Small intestine (tissue), 7 donors: ENCODE data around the gene PIAS4. TPM values are rescaled to one million over a fixed set of nuclear protein-coding genes. Genes with fewer than 3 reads are reported as not detected.
A peak's percentile ranks its signal among the peaks of the same experiment; 100 is the strongest.
"Not testable (repeated sequence)": the region's sequence is repeated elsewhere in the genome, so short reads cannot be mapped to it uniquely, and the experiment has no call there.

Experiments used
- DNase-seq, 2 donors: peaks; one replicate each; pipeline versions ENCODE4 v3.0.0 to v3.0.0-alpha.2; 2013
- FAIRE-seq: peaks from 2 replicates; lab custom pipeline; 2012; peaks lifted over from hg19 to GRCh38; lab: Jason Lieb, UNC
- H3K27ac ChIP-seq, 3 donors: one replicate each; pipeline ENCODE4 v1.5.1; 2013; ENCODE audit warnings: low read length in 2 of 3, mild to moderate bottlenecking in 2 of 3, control low read depth in 1 of 3, inconsistent platforms in 1 of 3, low read depth in 1 of 3, moderate library complexity in 1 of 3
- H3K27me3 ChIP-seq, 3 donors: one replicate each; pipeline ENCODE4 v1.6.1; 2013; ENCODE audit warnings: low read length in 3 of 3, inconsistent platforms in 1 of 3; ENCODE audit not compliant: control insufficient read depth in 3 of 3, insufficient read depth in 3 of 3
- H3K36me3 ChIP-seq, 3 donors: one replicate each; pipeline ENCODE4 v1.6.1; 2013; ENCODE audit warnings: low read length in 3 of 3, inconsistent platforms in 1 of 3, low read depth in 1 of 3, mild to moderate bottlenecking in 1 of 3, moderate library complexity in 1 of 3; ENCODE audit not compliant: control insufficient read depth in 3 of 3, insufficient read depth in 2 of 3
- H3K4me1 ChIP-seq, 3 donors: one replicate each; pipeline ENCODE4 v1.6.1; 2013; ENCODE audit warnings: low read length in 2 of 3, inconsistent platforms in 1 of 3, low read depth in 1 of 3, mild to moderate bottlenecking in 1 of 3, moderate library complexity in 1 of 3; ENCODE audit not compliant: control insufficient read depth in 3 of 3, insufficient read depth in 2 of 3
- H3K4me3 ChIP-seq, 3 donors: one replicate each; pipeline ENCODE4 v1.5.1; 2013; ENCODE audit warnings: low read length in 3 of 3, control low read depth in 1 of 3, inconsistent platforms in 1 of 3, low read depth in 1 of 3, mild to moderate bottlenecking in 1 of 3, moderate library complexity in 1 of 3
- H3K9me3 ChIP-seq, 2 donors: one replicate each; pipeline ENCODE4 v1.6.1; 2013; ENCODE audit warnings: low read depth in 1 of 2, low read length in 1 of 2; ENCODE audit not compliant: control insufficient read depth in 2 of 2, insufficient read depth in 1 of 2
- whole genome bisulfite sequencing, 3 donors: extraction: QIAGEN DNeasy Blood & Tissue Kit; methylation state at CpG; one replicate each; pipeline ENCODE4 v1.1.7; 2013; 5-methylcytosine and 5-hydroxymethylcytosine counted together
- polyA plus RNA-seq, 4 donors: library from polyadenylated mRNA; stranded (reverse) in 3 of 4; unstranded in 1 of 4; fragments of 200-250 nt in 3 of 4; fragments of 120-200 nt in 1 of 4; gene quantifications; one replicate each; pipeline versions ENCODE4 v1.2.1 to v1.2.3, GENCODE V29; 2013
- donor health status: healthy with polysubstance abuse.
- donor health status: control.
- donor health status: control.
- donor health status: Bipolar disorder and iron deficiency.
- donor health status: healthy.

The PIAS4 gene
- polyA plus RNA-seq, 4 donors, result 10.8 to 30.4 (median 13.1) TPM

- 97% methylated on average over 9 of the region's 9 CpGs for WGBS, 3 donors
- H3K4me3 ChIP-seq, H3K27me3 ChIP-seq, DNase-seq, H3K27ac ChIP-seq, FAIRE-seq, H3K9me3 ChIP-seq: not testable (repeated sequence)
- Histone ChIP-seq H3K4me1 (peaks cover 5 to 25% (median 9%) of the 10 kb centered on the region in 3 donors), H3K36me3 (peaks cover 0 to 15% (median 0%) of the 10 kb centered on the region in 3 donors)
Measured at GRCh38 chr19:4005436-4005835, 2.1 kb upstream of the PIAS4 start.

- H3K4me1 ChIP-seq, result peaks cover 5 to 45% (median 9%) of the 10 kb centered on the region in 3 donors
- 1% methylated on average over 25 to 55 of the region's 55 CpGs for WGBS, 3 donors
- DNase-seq, result peak; percentile 15 to 49
- no peak for FAIRE-seq
- H3K27ac ChIP-seq, result peak overlapping the region in 1 of 3 donors; percentile 45
- H3K4me3 ChIP-seq, result peak overlapping the region; percentile 60 to 96 (median 91)
- H3K9me3 ChIP-seq, result no peaks in the 10 kb centered on the region
- peaks cover 0 to 37% (median 2%) of the 10 kb centered on the region in 3 donors for H3K36me3 ChIP-seq
- no peaks in the 10 kb centered on the region for H3K27me3 ChIP-seq
Measured at GRCh38 chr19:4007836-4008539, 452 bp downstream of the PIAS4 start.

GRCh38 chr19:4009990-4010807, 2.7 kb downstream of the PIAS4 start:
- WGBS, 3 donors, result 59 to 73% (median 67%) methylated on average over 24 of the region's 24 CpGs
- no peak overlapping the region for H3K4me3 ChIP-seq
- peaks cover 5 to 48% (median 9%) of the 10 kb centered on the region in 3 donors for H3K4me1 ChIP-seq
- H3K36me3 ChIP-seq, result peaks cover 3 to 59% (median 4%) of the 10 kb centered on the region in 3 donors
- FAIRE-seq, result no peak
- no peaks in the 10 kb centered on the region for H3K9me3 ChIP-seq
- no peak for DNase-seq
- no peak overlapping the region for H3K27ac ChIP-seq
- no peaks in the 10 kb centered on the region for H3K27me3 ChIP-seq

GRCh38 chr19:4010808-4011110, 3.2 kb downstream of the PIAS4 start:
- H3K4me1 ChIP-seq, result peaks cover 5 to 54% (median 11%) of the 10 kb centered on the region in 3 donors
- H3K27me3 ChIP-seq, result no peaks in the 10 kb centered on the region
- WGBS, 3 donors, result 72 to 88% (median 81%) methylated on average over 12 to 14 of the region's 14 CpGs
- peaks cover 3 to 65% (median 4%) of the 10 kb centered on the region in 3 donors for H3K36me3 ChIP-seq
- no peak for DNase-seq
- no peak overlapping the region for H3K27ac ChIP-seq
- H3K4me3 ChIP-seq, result no peak overlapping the region
- no peak for FAIRE-seq
- no peaks in the 10 kb centered on the region for H3K9me3 ChIP-seq

GRCh38 chr19:4011430-4011829, 3.9 kb downstream of the PIAS4 start:
- not testable (repeated sequence) for FAIRE-seq, DNase-seq, H3K9me3 ChIP-seq, H3K4me3 ChIP-seq, H3K27ac ChIP-seq, H3K27me3 ChIP-seq
- 59 to 79% (median 65%) methylated on average over 6 of the region's 6 CpGs for WGBS, 3 donors
- peaks cover 3 to 71% (median 4%) of the 10 kb centered on the region in 3 donors for H3K36me3 ChIP-seq
- peaks cover 5 to 58% (median 11%) of the 10 kb centered on the region in 3 donors for H3K4me1 ChIP-seq

GRCh38 chr19:4012092-4012974, 4.8 kb downstream of the PIAS4 start:
- no peak overlapping the region for H3K4me3 ChIP-seq
- WGBS, 3 donors, result 48 to 70% (median 61%) methylated on average over 27 of the region's 27 CpGs
- H3K4me1 ChIP-seq, result peaks cover 5 to 54% (median 11%) of the 10 kb centered on the region in 3 donors
- H3K36me3 ChIP-seq, result peaks cover 3 to 80% (median 4%) of the 10 kb centered on the region in 3 donors
- H3K27me3 ChIP-seq, result no peaks in the 10 kb centered on the region
- peak overlapping the region in 1 of 3 donors; percentile 38 for H3K27ac ChIP-seq
- no peaks in the 10 kb centered on the region for H3K9me3 ChIP-seq
- FAIRE-seq (no peak), DNase-seq (peak; percentile 35 to 50)

- WGBS, 3 donors, result 95 to 97% (median 97%) methylated on average over 33 of the region's 33 CpGs
- FAIRE-seq, result no peak
- no peaks in the 10 kb centered on the region for H3K27me3 ChIP-seq
- no peaks in the 10 kb centered on the region for H3K9me3 ChIP-seq
- H3K36me3 ChIP-seq, result peaks cover 3 to 88% (median 4%) of the 10 kb centered on the region in 3 donors
- no peak overlapping the region for H3K27ac ChIP-seq
- no peak for DNase-seq
- H3K4me1 ChIP-seq, result peaks cover 5 to 54% (median 11%) of the 10 kb centered on the region in 3 donors
- no peak overlapping the region for H3K4me3 ChIP-seq
Measured at GRCh38 chr19:4012975-4013634, 5.6 kb downstream of the PIAS4 start.
